GM12878 (cell line): ENCODE results near the gene ATP1A3. TPM values are rescaled to one million over a fixed set of nuclear protein-coding genes. Genes with fewer than 3 reads are reported as not detected.

Source experiments
- ATAC-seq: fragments of 200-7000 bp; cut with Tn5 transposase; 3 replicates; pipeline ENCODE4 v1.9.1; 2020; ENCODE audit warnings: mild to moderate bottlenecking, moderate library complexity
- BruUV-seq: library from RNA; stranded (reverse); fragments of 400-500 nt; replicated peaks from 2 replicates; lab custom pipeline; 2021; lab: Mats Ljungman, UMichigan
- CTCF ChIA-PET: fragments of 300-600 bp; sonication (Branson Sonifier 250); formaldehyde crosslinking; extraction: SDS; loops from one replicate; lab custom pipeline; 2021; ENCODE audit warnings: inconsistent platforms; lab: Yijun Ruan, JAX
- POLR2A ChIA-PET: fragments of 350-600 bp; formaldehyde crosslinking; extraction: SDS; loops from one replicate; lab custom pipeline; 2021; ENCODE audit warnings: inconsistent platforms; lab: Charles Lee
- RAD21 ChIA-PET: fragments of 300-600 bp; sonication (Branson Sonifier 250); formaldehyde crosslinking; loops from one replicate; lab custom pipeline; 2023; ENCODE audit warnings: antibody characterized with exemption; ENCODE audit not compliant: unreplicated experiment; lab: Charles Lee
- SMC1A ChIA-PET: fragments of 300-600 bp; sonication (Branson Sonifier 250); formaldehyde crosslinking; loops from one replicate; lab custom pipeline; 2023; ENCODE audit not compliant: unreplicated experiment, uncharacterized antibody; lab: Charles Lee
- DNase-seq: peaks from one replicate; pipeline ENCODE4 v3.0.0-alpha.2; 2011; ENCODE audit warnings: low read depth, low spot score
- FAIRE-seq: peaks from 3 replicates; lab custom pipeline; 2011; peaks lifted over from hg19 to GRCh38; lab: Jason Lieb, UNC
- H2AFZ ChIP-seq: 2 replicates; pipeline ENCODE4 v1.6.0; 2011; ENCODE audit warnings: low read depth, low read length, control low read depth; ENCODE audit not compliant: control insufficient read depth
- H3K27ac ChIP-seq: 2 replicates; pipeline ENCODE4 v1.5.1; 2011; ENCODE audit warnings: control low read depth; ENCODE audit not compliant: control insufficient read depth, insufficient read depth
- H3K27me3 ChIP-seq, 2 experiments: replicated peaks in 1 of 2; 2 replicates each; pipeline versions ENCODE4 v1.6.0 to v1.6.1; 2011; ENCODE audit warnings: low read length in 1 of 2; ENCODE audit not compliant: control insufficient read depth in 2 of 2, insufficient read depth in 2 of 2
- H3K36me3 ChIP-seq, 2 experiments: 2 replicates each; pipeline ENCODE4 v1.5.1; 2011; ENCODE audit warnings: low read length in 1 of 2; ENCODE audit not compliant: control insufficient read depth in 2 of 2, insufficient read depth in 2 of 2
- H3K4me1 ChIP-seq: 2 replicates; pipeline ENCODE4 v1.6.1; 2011; ENCODE audit warnings: mild to moderate bottlenecking, low read length, moderate library complexity, mixed read lengths; ENCODE audit not compliant: control insufficient read depth, insufficient read depth
- H3K4me2 ChIP-seq: 2 replicates; pipeline ENCODE4 v1.6.0; 2011; ENCODE audit warnings: control low read depth; ENCODE audit not compliant: control insufficient read depth, insufficient read depth
- H3K4me3 ChIP-seq: fragments of 200-600 bp; sonication (generic); 2 replicates; pipeline ENCODE4 v1.5.1; 2016
- H3K79me2 ChIP-seq: 2 replicates; pipeline ENCODE4 v1.6.0; 2011; ENCODE audit warnings: low read length; ENCODE audit not compliant: control insufficient read depth, insufficient read depth
- H3K9ac ChIP-seq: 2 replicates; pipeline ENCODE4 v1.8.0; 2011; ENCODE audit warnings: low read length, control low read depth, mixed read lengths; ENCODE audit not compliant: control insufficient read depth, insufficient read depth
- H3K9me3 ChIP-seq: replicated peaks from 3 replicates; pipeline ENCODE4 v1.5.1; 2011; ENCODE audit warnings: mild to moderate bottlenecking, low read length; ENCODE audit not compliant: control insufficient read depth, insufficient read depth
- H4K20me1 ChIP-seq: 2 replicates; pipeline ENCODE4 v1.6.0; 2011; ENCODE audit not compliant: control insufficient read depth, insufficient read depth
- BMI1 ChIP-seq: fragments of 450-650 bp; IDR thresholded peaks from 2 replicates; pipeline ENCODE4 v1.6.1; 2016; ENCODE audit warnings: mild to moderate bottlenecking, moderate library complexity, borderline replicate concordance
- CHD2 ChIP-seq: IDR thresholded peaks from 2 replicates; pipeline ENCODE4 v1.6.1; 2011; ENCODE audit warnings: low read depth, low read length, improper control_type of control experiment, borderline replicate concordance
- FOXK2 ChIP-seq: fragments of 450-650 bp; IDR thresholded peaks from 2 replicates; pipeline ENCODE4 v1.6.1; 2017; ENCODE audit warnings: mild to moderate bottlenecking, moderate library complexity
- KLF5 ChIP-seq: fragments of 450-650 bp; IDR thresholded peaks from 2 replicates; pipeline ENCODE4 v1.6.1; 2014; ENCODE audit warnings: mild to moderate bottlenecking; ENCODE audit not compliant: partially characterized antibody
- NBN ChIP-seq: fragments of 450-650 bp; IDR thresholded peaks from 2 replicates; pipeline ENCODE4 v1.6.1; 2016
- PAX8 ChIP-seq: fragments of 450-650 bp; IDR thresholded peaks from 2 replicates; pipeline ENCODE4 v1.6.1; 2017; ENCODE audit warnings: mild to moderate bottlenecking, moderate library complexity
- POLR2A ChIP-seq: IDR thresholded peaks from 2 replicates; pipeline ENCODE4 v1.6.1; 2011; ENCODE audit warnings: low read depth, mild to moderate bottlenecking, low read length
- POLR2AphosphoS5 ChIP-seq: IDR thresholded peaks from 2 replicates; pipeline ENCODE4 v1.6.1; 2011; ENCODE audit warnings: mild to moderate bottlenecking, low read length, inconsistent platforms
- RCOR1 ChIP-seq: conservative IDR thresholded peaks from 2 replicates; pipeline ENCODE4 v1.6.1; 2012; ENCODE audit warnings: low read depth, low read length, improper control_type of control experiment
- RUNX3 ChIP-seq: IDR thresholded peaks from 2 replicates; pipeline ENCODE4 v1.6.1; 2012; ENCODE audit warnings: low read length, inconsistent platforms
- SREBF2 ChIP-seq: IDR thresholded peaks from 2 replicates; pipeline ENCODE4 v1.6.1; 2012; ENCODE audit warnings: mild to moderate bottlenecking, low read length
- WGBS: methylation state at CpG from one replicate; pipeline ENCODE4 v1.1.6; 2016; ENCODE audit warnings: low lambda C conversion rate; ENCODE audit not compliant: insufficient replicate concordance, insufficient coverage; ENCODE audit errors: missing lambda C conversion rate; 5-methylcytosine and 5-hydroxymethylcytosine counted together
- in situ Hi-C: fragments of 300-500 bp; cut with MboI; formaldehyde crosslinking; loops from 9 replicates; pipeline ENCODE4 v1.14.3; 2018; ENCODE audit warnings: mixed read lengths
- intact Hi-C: fragments of 100-400 bp; cut with micrococcal nuclease; formaldehyde crosslinking; loops from one replicate; pipeline ENCODE4 v1.14.2; 2022; ENCODE audit not compliant: unreplicated experiment
- polyA plus RNA-seq, 11 experiments: library from polyadenylated mRNA; depleted of rRNA in 4 of 11; unstranded in 6 of 11; stranded (reverse) in 5 of 11; fragments of >200 nt; fragmentation: Nextera tagmentation in 4 of 11; fragmentation: Illumina TruSeq in 1 of 11; extraction: Ambion mirVana in 4 of 11; extraction: Trizol in 1 of 11; gene quantifications; 1 replicate in 1 of 11; 2 replicates in 10 of 11; pipeline versions ENCODE4 v1.2.1 to v1.2.3, GENCODE V29; 2011 to 2016; ENCODE audit warnings: inconsistent platforms in 2 of 11, missing spikeins in 2 of 11, low read depth in 1 of 11
- total RNA-seq, 4 experiments: library from RNA; depleted of rRNA in 3 of 4; stranded (reverse); fragments of >200 nt in 3 of 4; fragmentation: Illumina TruSeq in 1 of 4; extraction: Trizol in 1 of 4; gene quantifications; 2 replicates each; pipeline versions ENCODE4 v1.2.1 to v1.2.3, GENCODE V29; 2013 to 2021
- TF ChIP-seq, protein P1 (sequence below): IDR thresholded peaks from 2 replicates; pipeline ENCODE4 v1.6.1; 2011; ENCODE audit warnings: borderline replicate concordance, low read depth, mild to moderate bottlenecking, moderate library complexity, low read length; ENCODE audit not compliant: insufficient read depth, poor library complexity, severe bottlenecking
- TF ChIP-seq, protein P2 (sequence below): fragments of 450-650 bp; IDR thresholded peaks from 2 replicates; pipeline ENCODE4 v1.6.1; 2014; ENCODE audit warnings: mild to moderate bottlenecking

Gene ATP1A3
- total and polyA plus RNA-seq, 10 of the 15 experiments (the other 5 are each of a cell fraction or from before 2014, with no cell fraction given) = 0.17 to 0.86 (median 0.32) TPM; not detected in 2

DNA sequence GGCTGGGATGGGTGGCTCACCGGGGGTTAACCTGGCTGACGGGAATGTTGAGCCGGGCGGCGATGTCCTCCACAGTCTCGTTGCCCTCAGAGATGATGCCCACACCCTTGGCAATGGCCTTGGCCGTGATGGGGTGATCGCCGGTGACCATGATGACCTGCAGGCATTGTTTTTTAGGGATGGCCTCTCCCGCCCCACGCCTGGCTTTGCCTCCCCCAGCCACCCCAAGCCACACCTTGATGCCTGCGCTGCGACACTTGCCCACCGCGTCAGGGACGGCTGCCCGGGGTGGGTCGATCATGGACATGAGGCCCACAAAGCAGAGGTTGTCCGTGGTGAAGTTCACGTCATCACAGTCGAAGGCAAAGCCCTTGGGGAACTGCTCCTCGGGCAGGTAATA lies 16.1 kb downstream of the ATP1A3 start:
- TF ChIP-seq POLR2A (no peak), CHD2 (no peak), RUNX3 (no peak), FOXK2 (no peak), KLF5 (no peak), POLR2AphosphoS5 (no peak), PAX8 (no peak), NBN (no peak), SREBF2 (no peak), BMI1 (no peak), RCOR1 (no peak)
- TF ChIP-seq, protein P1, sequence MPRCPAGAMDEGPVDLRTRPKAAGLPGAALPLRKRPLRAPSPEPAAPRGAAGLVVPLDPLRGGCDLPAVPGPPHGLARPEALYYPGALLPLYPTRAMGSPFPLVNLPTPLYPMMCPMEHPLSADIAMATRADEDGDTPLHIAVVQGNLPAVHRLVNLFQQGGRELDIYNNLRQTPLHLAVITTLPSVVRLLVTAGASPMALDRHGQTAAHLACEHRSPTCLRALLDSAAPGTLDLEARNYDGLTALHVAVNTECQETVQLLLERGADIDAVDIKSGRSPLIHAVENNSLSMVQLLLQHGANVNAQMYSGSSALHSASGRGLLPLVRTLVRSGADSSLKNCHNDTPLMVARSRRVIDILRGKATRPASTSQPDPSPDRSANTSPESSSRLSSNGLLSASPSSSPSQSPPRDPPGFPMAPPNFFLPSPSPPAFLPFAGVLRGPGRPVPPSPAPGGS = no peak
- TF ChIP-seq, protein P2, sequence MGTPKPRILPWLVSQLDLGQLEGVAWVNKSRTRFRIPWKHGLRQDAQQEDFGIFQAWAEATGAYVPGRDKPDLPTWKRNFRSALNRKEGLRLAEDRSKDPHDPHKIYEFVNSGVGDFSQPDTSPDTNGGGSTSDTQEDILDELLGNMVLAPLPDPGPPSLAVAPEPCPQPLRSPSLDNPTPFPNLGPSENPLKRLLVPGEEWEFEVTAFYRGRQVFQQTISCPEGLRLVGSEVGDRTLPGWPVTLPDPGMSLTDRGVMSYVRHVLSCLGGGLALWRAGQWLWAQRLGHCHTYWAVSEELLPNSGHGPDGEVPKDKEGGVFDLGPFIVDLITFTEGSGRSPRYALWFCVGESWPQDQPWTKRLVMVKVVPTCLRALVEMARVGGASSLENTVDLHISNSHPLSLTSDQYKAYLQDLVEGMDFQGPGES = no peak
- no peak for ATAC-seq
- BruUV-seq = no TSS peak
- Histone ChIP-seq H3K27me3 (no peaks in the 10 kb centered on the region), H3K79me2 (no peaks in the 10 kb centered on the region), H2AFZ (no peak overlapping the region), H4K20me1 (no peaks in the 10 kb centered on the region), H3K9ac (no peak overlapping the region), H3K4me3 (no peak overlapping the region), H3K4me2 (no peak overlapping the region), H3K36me3 (no peaks in the 10 kb centered on the region), H3K4me1 (no peaks in the 10 kb centered on the region), H3K9me3 (no peaks in the 10 kb centered on the region), H3K27ac (no peak overlapping the region)
- no peak for FAIRE-seq
- ChIA-PET CTCF (no interaction called here), RAD21 (no interaction called here), POLR2A (no interaction called here), SMC1A (no interaction called here)
- 44% methylated on average over 22 of the region's 22 CpGs for WGBS
- no peak for DNase-seq
- in situ Hi-C loops (no loop called here), intact Hi-C loops (no loop called here)
